HG03066 (cell line): ENCODE measurements around the gene RD3L.
"Not testable (repeated sequence)": the region's sequence is repeated elsewhere in the genome, so short reads cannot be mapped to it uniquely, and the experiment has no call there.

Experiments used
- ATAC-seq: cut with Tn5 transposase; IDR thresholded peaks from one replicate; pipeline ENCODE4 v1.9.1; 2021; ENCODE audit warnings: low read depth; ENCODE audit not compliant: unreplicated experiment

Gene RD3L

DNA sequence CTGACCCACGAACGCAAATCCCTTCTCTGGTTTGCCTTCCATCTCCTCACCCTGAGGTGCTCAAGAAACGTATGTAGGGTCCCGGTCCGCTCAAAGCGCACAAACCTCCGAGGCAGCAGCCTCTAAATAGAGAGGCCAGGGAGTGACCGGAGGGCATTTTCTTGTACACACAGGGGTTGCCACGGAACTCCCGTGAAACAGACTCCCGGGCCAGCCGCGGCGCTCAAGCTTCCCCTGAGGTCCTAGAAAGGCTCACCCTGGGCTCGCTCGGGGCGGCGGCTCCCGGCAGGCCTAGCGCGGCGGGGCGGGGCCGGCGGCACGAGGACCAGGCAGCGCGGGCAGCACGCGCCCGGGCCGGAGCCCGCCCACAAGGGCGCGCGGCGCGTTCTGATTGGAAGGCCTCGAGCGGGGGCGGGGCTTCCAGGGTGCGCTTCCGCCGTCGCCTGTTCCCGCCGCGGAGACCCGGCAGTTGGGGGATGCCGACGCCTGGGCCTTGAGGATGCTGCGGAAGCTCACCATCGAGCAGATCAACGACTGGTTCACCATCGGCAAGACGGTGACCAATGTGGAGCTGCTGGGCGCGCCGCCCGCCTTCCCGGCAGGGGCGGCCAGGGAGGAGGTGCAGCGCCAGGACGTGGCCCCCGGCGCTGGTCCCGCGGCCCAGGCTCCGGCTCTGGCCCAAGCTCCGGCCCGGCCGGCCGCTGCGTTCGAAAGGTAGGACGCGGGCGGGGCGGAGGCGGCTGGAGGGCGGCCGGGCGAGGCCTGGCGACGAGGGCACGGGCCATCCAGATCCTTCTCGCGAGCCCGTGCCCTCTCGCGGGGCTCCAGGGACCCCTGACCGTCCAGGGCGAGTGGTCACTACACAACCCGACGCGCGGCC is 14.1 kb downstream of the RD3L start, which contains the start of gene TDRD9:
Gene TDRD9 (plus strand): TSS at position 446 of the 880 bp plus-strand sequence. CDS start 54 bp downstream, at position 500.
- ATAC-seq = no peak

GRCh38 chr14:103927566-103927965 is 14.8 kb downstream of the RD3L start:
- ATAC-seq = no peak

- no peak for ATAC-seq
Measured at GRCh38 chr14:103925316-103925715, 17.0 kb downstream of the RD3L start.

DNA sequence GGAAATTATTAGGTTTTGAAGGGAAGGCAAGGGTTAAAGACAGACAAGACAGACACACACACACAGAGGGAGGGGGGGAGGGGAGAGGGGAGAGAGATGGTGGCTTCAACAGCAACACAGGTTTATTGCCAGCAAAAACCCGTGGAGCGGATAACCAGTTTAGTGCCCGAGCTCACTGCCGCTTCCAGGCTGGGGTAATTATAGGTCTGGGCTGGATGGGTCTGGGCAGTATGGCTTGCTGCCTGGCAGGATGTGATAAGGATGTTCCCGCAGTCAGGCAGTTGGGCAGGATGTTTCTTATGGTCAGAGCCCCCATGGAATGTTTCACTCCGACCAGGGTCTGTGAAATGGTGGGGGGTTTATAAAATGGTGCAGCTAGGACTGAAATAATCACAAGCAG is 18.5 kb downstream of the RD3L start:
- ATAC-seq = no peak

GRCh38 chr14:103921855-103922200 is 20.5 kb downstream of the RD3L start:
- not testable (repeated sequence) for ATAC-seq

DNA sequence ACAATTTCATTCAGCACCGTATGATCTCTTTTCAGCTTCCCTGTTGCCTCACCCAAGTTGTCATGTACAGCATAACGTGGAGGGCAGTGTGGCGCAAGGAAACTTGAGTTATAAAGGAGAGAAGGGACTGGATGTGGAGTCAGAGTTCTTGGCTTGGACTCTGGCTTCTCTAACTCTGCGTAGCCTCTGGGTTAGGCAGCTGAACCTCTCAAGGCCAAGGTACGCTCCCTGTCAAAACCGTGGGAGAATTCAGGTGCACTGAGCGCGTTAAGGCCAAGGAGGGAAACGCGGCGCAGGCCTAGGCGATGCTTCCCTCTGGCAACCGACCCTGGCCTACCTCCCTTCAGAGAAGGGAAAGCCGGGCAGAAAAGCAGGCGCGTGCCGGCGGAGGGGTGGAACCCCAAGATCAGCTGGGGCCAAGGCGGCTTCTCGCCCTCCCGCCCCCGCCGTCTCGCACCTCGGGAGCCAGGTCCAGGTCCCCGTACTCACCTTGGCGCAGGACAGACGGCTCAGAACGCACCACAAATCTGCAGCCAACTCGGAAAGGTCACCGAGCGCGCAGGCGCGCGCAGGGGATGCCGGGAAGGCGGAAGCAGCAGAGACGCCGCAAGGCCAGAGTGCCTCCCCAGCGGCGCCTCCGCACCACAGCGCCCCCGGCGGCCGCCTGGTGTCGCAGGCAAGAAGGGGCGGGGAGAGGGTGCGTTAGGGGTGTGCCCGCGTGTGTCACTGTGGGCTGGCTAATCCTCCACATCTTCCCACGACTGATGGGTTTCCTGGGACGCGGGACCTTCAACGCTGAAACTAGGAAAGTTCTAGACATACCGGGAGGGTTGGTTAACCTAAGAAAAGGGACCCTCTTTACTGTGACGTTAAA is 21.1 kb downstream of the RD3L start:
- peak; percentile 89 for ATAC-seq

DNA sequence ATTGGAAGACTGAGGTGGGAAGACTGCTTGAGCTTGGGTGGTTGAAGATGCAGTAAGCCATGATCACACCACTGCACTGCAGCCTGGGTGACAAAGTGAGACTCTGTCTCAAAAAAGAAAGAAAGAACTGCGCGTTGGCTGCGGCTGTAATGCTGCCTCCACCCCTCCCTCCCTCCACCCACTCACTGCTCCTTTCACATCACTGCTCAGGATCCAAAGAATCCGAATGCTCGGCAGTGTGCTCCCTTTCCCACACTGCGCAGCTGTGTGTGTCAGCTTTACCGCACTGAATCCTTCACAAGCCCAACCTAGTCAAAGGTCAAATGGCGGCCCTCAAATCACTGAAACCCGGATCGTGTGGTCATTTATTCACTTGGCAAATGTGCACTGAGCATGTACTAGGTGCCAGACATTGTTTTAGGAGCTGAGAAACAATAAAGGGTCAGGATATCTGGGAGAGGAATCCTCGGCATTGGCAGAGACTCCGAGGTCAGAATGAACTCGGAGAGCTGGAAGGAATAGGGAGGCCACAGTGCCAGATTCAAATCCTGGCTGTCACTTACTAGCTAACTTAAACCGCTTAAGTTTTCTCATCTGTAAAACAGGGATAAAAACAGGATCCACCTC is 25.6 kb downstream of the RD3L start:
- ATAC-seq = no peak

DNA sequence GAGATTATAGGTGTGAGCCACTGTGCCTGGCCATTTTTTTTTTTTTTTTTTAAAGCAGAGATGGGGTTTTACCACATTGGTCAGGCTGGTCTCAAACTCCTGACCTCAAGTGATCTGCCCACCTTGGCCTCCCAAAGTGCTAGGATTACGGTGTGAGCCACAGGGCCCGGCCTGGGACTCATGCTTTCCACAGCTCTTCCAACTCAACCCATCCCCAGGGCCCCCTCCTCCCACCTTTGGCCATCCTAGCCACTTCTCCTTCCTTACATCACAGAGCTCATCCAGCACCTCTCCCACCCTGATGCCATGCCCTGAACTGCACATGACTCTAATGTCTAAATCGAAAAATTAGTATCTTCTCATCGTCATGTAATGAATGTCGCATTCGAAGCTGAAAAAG is 26.7 kb downstream of the RD3L start:
- ATAC-seq = no peak

- ATAC-seq = no peak
Measured at GRCh38 chr14:103910984-103911383, 31.3 kb downstream of the RD3L start.

DNA sequence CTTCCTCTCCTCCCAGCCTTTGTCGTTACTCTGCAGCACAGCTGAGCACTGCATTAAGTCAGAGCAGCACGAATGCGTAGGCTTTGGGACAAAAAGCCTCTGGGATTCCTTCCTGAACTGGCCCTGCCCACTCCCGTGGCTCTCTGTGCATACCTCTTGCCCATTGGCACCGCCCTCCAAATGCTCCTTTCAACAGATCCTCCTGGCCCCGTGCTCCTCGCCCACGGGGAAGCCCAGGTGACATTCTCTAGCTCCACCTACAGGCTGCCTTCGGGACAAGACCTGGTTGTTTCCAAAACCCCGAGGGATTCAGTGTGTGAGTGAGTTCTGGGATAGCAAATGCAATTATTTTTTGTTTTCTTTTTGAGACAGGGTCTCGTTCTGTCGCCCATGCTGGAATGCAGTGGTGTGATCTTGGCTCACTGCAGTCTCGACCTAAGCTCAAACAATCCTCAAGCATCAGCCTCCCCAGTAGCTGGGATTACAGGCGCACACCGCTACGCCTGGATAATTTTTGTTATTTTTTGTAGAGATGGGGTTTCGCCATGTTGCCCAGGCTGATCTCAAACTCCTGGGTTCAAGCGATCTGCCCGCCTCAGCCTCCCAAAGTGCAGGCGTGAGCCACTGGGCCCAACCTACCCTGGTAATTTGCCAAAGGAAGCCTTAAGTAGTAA is 31.9 kb downstream of the RD3L start:
- peak; percentile 68 for ATAC-seq

- no peak for ATAC-seq
Measured at GRCh38 chr14:103909531-103910261, 32.6 kb downstream of the RD3L start.

DNA sequence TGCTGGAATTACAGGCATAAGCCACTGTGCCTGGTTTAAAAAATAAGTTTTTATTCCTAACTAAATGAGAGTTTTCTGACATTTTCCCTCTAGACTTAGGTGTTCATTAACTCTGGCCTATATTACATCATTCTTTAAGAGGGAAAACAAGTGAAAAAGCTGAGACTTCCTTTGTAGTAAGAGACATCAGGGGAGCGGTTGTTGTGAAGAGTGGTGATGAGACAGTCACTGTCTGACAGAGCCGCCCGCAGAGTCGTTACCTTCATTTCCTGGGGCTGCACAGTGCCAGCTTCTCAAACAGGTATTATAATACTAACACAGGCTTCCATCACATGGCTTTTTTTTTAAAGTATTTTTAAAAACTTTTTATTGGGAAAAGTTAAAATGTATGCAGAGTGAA is 33.7 kb downstream of the RD3L start:
- no peak for ATAC-seq

GRCh38 chr14:103905842-103906456 is 36.4 kb downstream of the RD3L start:
- no peak for ATAC-seq

GRCh38 chr14:103904493-103905107 is 37.7 kb downstream of the RD3L start:
- ATAC-seq = no peak

- no peak for ATAC-seq
Measured at GRCh38 chr14:103899833-103900232, 42.5 kb downstream of the RD3L start.

DNA sequence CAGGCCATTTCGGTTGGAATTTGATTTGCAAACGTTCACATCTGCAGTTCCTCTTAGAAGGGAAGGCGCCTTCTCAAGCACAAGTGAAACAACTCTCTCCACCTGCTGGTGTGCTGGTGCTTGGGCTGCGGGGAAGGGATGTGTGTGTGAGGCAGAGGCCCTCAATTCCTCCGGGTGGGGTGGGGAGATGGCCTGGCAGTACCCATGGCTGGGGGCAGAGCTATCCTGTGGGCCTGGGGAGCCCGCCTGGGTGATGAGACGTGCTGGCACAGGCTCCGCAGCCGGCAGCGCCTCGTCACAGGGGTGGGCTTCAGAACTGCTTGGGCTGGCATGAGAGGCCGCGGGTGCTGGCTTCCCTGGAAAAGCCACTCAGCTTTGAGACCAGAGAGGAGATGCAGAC is 43.0 kb downstream of the RD3L start:
- no peak for ATAC-seq

- no peak for ATAC-seq
Measured at GRCh38 chr14:103898711-103899110, 43.6 kb downstream of the RD3L start.

- no peak for ATAC-seq
Measured at GRCh38 chr14:103898204-103898603, 44.1 kb downstream of the RD3L start.
